Testis (tissue), 2 donors: ENCODE results near the gene MATK.

Experiments used
- CTCF ChIP-seq, 3 experiments: fragments of 450-650 bp in 2 of 3; fragments of 200-600 bp in 1 of 3; sonication (generic) in 1 of 3; IDR thresholded peaks; one replicate each; pipeline ENCODE4 v1.5.1; 2016 to 2019; ENCODE audit warnings: antibody characterized with exemption in 3 of 3, mild to moderate bottlenecking in 2 of 3, moderate library complexity in 1 of 3
- POLR2A ChIP-seq: fragments of 450-650 bp; IDR thresholded peaks from one replicate; pipeline ENCODE4 v1.6.1; 2017; ENCODE audit warnings: antibody characterized with exemption, mild to moderate bottlenecking, moderate library complexity

DNA sequence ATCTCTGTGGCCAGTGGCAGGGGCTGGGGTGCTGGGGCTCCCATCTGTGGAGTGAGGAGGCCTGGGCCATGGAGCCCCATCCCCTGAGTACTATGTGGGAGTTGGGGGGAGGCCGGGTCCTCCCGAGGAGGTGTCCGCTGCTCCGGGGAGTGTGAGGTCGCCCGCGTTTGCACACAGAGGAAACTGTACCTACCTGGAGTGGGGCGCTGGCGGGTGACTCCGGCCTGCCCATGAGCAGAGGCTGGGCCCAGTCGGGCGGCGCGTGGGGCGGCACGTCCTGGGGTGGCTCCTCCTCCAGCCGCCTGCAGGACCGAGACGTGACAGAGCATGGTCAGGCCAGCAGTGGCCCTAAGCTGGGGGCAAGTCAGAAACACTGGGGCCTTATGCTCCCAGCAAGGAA, 33.8 kb upstream of the MATK start:
- no peak for TF ChIP-seq CTCF (IDR thresholded peaks at IDR 0.05)
- TF ChIP-seq POLR2A, result no peak
